ENCODE data around the gene HTR1B.

- TF ChIP-seq EZH2 (IDR thresholded peaks at IDR 0.05): no peak
- TF ChIP-seq POLR2AphosphoS5 (IDR thresholded peaks at IDR 0.05; ENCODE audit: borderline replicate concordance, low read depth, low read length): no peak
- no peak for TF ChIP-seq FOXP2 (optimal IDR thresholded peaks at IDR 0.05; ENCODE audit: control extremely low read depth, extremely low read length, insufficient read depth)
Observed at GRCh38 chr6:77451466-77451865, 11.8 kb downstream of the HTR1B start.

Measured in SK-N-MC (cell line).